NCI-H345 treated with DMSO at 0.1 percent for 48 hours (cell line): ENCODE data around the gene AHRR.
"Not testable (repeated sequence)": the region's sequence is repeated elsewhere in the genome, so short reads cannot be mapped to it uniquely, and the experiment has no call there.

Experiments
- DNase-seq: peaks from one replicate; lab custom pipeline; 2025; ENCODE audit not compliant: unreplicated experiment; lab: John Stamatoyannopoulos, UW

AHRR gene

DNA sequence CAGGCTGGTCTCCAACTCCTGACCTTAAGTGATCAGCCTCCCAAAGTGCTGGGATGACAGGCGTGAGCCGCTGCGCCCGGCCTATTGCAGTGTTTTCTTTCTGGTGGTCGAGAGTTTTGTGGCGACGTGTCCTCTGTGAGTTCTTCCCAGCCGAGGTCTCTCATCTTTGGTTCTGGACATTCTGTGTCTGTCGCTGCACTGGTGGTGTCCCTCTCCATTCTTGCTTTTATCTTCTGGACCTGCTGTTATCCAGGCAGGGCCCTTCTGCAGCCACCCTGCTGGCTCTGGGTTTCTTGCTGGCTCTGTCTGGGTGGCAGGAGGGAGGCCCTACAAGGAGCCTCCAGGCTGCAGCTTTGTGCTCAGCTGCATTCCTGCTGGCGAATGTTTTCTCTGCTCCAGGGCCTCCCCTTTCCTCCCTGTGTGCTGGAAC lies 72.3 kb downstream of the AHRR start:
- no peak for DNase-seq

DNA sequence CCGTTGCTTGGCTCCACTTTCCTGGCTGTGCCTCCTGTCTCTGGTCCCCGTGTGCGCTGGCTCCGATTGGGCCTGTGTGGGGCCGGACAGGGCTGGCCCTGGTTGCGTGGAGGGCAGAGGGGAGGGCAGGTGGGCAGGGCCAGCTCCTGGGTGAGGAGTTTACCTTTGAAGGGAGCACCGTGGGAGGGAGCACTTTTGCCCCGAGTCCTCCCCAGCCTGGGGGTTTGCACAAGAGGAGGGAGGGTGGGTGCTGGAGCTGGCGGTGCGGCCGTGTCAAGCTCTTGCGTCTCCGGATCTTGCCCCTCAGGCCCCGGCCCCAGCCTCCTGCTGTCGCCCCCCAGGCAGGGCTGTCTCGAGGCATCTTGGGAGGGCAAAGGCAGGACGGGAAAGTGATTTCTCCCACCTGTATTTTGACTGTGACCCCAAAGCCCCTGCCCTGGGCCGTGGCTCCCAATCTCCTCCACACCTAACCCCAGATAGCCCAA lies 73.2 kb downstream of the AHRR start:
- no peak for DNase-seq

DNA sequence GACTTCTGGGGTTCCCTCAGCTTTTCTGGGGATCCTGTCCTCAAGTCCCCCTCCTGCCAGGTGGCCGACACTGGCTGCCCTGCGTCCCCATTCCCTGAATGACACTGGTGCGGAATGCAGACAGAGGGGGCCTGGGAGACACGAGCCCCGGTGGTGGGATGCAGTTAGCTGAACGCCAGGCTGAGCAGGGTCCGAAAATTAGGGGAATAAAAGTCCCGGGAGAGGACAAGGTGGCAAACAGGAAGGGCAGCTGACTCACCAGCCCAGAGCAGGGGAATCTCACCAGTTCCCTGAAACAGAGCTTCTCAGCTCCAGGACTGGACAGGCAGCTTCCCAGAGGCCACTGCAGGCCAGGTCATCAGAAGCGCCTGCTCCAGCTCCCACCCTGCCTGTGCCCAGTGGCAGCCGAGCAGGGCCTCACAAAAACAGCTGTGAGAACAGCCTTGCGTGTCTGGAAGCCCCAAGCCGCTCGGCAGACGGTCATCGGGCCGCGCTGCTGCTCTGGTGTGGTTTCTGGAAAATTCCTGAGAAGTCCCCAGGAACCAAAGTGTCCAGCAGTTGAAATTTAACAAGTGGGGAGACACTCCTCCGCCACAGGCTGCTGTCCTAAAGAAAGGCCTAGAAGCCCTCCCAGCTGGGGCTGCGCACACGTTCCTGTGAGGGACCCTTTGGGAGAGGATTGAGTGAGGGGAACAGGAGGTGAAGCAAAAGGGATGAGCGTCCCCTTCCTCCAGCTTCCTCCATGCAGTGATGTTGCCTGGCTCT lies 73.8 kb downstream of the AHRR start:
- no peak for DNase-seq

DNA sequence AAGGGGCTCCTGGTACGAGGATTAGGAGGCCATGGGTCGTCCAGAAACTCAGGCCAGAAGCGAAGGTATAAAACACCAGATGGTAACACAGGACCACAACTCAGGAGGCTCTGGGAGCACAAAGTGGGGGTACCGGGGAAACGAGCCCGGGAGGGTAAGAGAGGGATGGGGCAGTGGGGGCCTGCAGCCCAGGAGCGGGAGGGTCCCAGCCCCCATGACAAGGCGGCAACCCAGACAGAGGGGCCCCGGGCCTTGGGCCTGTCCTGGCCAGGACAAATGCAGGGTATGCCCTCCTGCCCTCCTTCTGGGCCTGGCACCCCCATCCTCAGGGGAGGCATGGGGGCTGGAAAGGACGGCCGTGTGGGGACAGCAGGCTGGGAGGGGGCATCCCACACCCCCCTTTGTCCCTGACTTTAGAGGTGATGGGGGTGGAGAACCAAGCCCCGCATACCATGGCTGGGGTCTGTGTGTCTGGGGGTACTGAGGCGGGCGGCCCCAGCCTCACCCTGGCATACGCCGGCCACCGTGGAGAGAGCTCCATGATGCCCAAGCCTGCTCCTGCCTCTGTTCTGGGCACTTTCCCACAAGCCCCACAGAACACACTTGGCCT lies 74.5 kb downstream of the AHRR start:
- DNase-seq: no peak

DNA sequence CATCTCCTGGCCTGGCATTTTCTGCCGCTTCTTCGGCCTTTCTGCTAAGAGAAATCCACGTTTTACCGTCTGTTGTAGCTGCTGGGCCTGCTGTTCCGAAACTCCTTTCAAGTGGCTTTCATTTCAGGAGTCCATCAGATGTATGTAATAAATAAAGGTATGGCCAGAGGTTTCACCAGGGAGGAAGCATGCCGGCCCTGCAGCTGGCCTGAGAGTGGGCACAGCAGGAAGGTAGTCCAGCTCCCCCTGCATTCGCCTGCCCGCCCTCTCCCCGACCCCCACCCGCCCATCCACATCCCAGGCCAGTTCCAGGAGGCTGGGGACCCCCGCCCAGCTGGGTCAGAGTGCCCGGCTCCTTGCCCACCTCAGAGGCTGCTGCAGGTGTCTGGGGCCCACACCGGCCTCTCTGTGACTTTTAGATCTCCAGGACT lies 75.0 kb downstream of the AHRR start:
- no peak for DNase-seq

DNA sequence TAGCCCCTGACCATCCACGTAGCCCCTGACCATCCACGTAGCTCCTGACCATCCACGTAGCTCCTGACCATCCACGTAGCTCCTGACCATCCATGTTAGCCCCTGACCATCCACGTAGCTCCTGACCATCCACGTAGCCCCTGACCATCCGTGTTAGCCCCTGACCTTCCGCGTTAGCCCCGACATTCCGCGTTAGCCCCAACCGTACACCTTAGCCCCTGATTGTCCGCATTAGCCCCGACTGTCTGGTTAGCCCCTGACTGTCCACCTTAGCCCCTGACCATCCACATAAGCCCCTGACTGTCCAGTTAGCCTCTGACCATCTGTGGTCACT lies 76.6 kb downstream of the AHRR start:
- not testable (repeated sequence) for DNase-seq

DNA sequence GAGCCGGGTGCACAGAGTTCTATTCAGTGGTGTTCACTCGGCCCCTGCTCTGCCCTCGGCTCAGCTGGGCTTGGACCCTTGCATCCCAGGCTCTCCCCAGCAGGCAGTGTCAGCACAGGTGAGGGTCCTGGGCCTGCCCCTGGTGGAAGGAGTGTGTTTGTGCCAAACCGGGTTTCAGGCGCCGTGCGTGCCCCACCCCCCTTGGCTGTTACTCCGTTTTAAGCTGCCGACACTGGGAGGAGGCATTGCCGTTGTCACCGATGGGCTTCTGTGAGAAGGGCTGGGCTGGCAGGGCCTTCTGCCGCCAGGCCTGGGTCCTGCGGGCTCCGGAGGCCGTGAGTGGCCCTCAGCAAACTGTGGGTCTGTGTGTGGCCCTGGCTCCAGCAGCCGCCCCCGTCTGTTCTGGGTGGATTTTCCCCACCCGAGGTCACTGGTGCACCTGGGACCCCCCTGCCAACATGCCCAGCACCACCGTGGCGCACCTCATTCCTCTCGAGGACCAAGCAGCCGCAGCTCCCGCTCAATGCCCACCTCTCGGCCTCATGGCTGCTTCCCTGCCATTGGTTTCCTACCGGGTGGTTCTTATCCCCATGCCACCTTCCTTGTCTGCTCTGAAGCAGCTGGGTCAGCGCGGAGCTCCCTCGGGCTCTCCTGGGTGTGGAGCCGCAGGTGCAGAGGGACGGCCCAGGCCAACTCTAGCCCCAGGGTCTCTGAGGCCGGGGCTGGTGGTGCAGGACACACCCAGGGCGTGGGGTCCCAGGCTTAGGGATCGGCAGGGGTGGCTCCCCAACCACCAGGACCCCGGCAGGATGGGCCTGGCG lies 77.2 kb downstream of the AHRR start:
- no peak for DNase-seq

DNA sequence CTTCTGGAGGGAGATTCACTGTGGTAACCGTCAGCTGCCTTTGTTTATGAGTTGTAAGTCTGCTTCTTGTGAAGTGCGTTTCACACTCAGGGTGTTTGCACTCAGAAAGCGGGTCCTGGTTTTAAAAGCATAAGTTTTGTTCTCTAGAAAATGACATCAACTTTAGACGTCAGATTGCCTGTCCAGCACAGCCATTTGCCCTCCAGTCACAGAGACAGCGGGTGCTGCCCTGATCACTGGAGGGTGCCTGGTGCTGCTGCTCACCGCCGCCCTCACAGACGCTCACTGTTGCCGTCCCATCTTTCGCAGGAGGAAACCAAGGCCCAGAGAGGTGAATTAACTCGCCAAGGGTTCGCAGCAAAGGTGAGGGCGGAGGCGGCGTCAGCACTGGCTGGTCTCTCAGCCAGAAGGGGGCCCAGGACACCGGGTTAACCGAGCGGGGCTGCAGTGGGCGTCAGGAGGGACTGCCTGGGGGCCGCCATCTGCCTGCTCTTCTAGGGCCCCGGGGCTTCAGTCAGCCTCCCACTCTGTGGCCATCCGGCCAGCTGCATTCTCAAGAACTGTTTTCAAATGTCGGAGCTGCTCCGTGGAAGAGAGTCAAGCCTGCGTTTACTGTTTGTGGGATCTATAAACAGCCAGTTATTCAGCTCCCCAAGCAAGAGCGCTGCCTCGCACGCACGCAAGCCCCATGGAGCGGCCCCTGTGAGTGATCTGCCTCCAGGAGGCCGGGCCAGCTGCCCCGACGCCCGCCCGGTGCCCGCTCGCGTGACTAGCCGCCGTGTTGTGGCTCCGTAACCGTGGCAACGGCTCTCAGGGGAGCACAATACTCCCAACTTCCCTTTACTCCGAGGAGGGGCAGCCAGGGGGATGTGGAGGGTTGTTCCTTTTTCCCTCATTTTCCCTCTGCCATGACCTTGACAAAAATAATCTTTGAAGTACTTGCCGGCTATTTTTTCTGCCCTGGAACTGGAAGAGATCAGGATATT lies 78.1 kb downstream of the AHRR start:
- DNase-seq: peak; percentile 93

DNA sequence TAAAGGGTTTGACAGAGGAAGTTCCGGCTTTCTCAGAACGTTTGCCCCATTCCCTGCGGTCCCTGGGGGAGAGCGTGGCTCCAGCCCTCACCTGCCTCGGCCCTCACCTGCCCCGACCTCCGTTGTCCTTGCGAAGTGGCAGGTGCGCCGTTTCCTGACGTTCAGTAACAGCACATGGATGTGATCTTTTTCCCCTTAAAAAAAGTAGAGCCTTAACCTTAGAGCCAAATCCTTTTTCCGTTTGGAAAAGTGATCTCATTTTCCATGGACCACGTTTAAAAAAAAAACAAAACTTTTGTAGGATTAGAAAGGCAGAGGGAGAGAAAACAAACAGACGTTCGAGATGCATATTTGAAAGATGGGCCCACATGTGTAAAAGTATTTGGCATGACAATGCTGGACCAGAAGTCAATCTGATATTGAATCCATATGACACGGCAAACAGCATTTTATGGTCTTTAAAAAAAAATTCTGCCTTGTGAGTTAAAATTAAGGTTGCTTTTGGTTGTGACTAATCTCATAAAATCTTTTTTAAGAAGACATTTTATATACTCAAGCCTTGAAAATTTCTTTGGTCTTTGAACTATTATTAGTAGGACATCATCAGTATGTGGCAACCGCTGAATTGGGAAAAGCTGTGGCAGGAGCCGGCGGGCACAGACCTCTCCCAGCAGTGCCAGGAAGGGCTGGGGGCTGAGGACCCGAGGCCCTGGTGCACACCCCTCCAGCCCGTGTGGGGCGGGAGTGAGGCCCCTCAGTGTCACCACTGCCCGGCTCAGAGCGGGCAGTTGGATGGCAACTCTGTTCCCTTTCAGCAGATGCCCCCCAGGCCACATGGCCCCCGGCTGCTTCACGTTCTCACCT lies 79.0 kb downstream of the AHRR start:
- no peak for DNase-seq

DNA sequence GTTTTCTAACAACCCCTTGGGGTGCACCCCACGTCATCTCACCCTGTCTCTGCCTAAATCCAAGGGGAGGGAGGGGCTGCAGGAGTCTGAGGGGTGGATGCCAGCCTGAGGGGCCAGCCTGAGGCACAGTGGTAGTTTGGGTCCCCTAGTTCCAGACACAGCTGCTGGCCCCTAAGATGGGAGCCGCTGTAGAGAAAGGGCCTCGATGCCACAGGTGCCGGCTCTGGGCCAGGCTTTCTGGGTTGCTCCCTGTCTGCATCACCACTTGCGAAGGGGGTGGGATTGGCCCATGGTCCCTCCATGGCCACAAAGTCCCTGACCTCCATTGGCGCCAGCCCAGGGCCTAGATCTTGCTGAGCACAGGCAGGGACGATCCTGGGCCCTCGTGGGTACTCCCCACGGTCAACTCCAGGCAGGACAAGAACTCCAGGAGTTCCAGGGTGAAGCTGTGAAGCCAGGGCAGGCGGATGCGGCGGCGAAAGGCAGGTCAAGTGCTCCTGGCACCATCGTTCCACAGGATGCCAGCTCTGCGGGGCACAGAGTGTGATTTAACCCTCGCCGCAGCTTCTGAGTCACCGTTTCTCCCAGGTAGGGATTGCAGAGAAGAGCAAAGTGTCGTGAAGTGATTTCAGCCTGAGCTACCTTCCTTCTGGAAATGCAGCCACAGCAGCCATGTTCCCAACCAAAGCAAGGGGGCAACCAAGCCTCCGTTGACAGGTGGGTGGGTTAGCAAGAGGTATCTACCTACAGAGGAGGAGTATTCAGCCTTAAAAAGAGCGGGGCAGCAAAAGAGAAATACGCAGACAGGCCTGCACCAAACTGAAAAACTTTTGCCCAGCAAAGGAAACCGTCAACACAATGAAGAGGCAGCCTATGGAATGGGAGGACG lies 79.9 kb downstream of the AHRR start:
- no peak for DNase-seq

DNA sequence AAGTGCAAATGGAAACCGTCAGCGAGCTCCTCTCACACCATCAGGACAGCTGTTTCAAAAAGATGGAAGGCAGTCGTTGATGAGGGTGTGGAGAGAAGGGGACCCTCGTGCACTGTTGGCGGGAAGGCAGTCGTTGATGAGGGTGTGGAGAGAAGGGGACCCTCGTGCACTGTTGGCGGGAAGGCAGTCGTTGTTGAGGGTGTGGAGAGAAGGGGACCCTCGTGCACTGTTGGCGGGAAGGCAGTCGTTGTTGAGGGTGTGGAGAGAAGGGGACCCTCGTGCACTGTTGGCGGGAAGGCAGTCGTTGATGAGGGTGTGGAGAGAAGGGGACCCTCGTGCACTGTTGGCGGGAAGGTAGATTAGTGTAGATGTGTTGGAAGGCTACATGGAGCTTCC lies 80.7 kb downstream of the AHRR start:
- not testable (repeated sequence) for DNase-seq

DNA sequence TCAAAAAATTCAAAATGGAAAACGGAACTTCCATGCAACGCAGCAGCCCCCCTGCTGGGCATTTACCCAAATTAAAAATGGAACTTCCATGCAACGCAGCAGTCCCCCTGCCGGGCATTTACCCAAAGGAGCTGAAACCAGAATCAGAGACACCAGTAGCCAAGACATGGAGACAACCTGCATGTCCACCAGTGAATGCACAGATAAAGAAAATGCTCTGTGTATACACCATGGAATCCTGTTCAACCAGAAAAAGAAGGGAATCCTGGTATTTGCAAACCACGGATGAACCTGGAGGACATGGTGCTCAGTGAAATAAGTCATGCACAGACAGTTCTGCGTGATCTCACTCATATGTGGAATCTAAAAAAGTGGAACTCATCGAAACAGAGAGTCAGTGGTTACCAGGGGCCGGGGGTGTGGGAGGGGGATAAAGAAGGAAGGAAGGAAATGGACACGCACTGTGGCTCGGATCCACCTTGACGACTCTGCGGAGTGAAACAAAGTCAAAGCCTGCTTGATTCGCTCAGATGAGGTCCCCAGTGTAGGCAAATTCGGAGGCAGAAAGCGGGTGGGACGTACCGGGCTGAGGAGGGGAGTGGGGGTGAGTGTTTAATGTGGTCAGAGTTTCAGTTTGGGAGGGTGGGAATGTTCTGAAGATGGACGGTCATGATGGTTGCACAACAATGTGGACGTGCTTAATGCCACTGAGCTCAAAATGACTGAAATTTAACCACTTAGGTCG lies 81.3 kb downstream of the AHRR start:
- DNase-seq: no peak

DNA sequence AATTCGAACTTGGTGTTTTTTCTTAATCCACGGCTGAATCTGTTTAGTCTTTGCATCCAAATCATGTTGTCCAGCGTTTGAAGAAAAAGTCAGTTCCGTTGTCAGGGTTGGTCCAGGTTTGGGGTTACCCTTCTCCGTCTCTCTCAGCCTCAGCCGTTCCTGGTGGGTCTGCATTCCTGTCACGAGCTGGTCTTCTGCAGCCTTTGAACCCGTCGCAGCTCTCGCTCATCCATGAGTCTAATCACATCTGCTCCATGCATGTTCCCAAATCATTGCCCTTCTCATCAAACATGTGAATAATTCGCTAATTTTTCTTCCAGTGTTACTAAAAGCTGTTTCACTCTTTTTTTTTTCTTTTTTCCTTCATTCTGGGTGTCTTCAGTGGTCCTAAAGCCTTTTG lies 82.5 kb downstream of the AHRR start:
- no peak for DNase-seq

DNA sequence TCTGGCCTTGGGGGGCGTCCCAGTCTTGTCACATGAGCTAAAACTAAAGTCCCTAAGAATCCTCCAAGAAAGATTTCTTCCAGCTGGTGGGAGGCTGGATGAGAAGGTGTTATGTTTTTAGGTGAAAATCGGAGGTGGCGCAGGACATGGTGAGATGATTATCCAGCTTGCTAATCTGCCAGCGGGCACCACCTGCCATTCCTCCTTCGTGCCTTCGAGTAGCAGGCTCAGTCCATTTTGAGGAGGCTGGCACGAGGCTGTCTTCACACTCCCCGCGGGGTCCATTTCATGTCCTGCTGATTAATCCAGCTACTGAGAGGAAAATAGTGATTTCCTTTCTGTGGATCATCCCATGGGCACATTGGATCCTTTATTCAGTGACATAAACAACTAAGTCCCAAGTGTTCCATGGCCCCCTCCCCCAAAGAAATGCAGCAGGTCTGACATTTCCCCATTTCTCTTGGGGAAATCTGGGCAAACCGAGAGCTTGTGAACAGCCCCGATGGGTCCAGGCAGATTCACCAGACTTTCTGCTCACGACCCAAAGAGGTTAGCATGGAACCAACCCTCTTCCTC lies 83.2 kb downstream of the AHRR start:
- DNase-seq: no peak

DNA sequence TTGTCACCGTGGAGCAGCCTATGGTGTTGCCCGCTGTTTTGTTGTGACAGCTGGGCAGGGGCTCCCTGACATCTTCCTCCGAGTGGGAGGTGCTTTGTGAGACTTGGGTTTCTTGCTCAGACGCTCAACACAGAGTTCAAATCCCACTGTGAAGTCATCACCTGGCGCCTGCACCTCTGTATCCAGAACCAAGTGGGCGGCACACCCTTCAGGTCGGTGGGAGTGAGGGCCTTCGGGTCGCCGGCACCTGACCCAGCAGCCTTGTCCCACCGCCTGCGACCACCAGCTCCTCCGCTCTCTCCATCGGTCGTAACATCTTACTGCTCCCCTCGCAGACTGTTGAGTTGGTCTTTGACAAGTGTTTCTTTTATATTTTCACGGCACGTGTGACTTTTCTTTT lies 83.9 kb downstream of the AHRR start:
- DNase-seq: no peak

DNA sequence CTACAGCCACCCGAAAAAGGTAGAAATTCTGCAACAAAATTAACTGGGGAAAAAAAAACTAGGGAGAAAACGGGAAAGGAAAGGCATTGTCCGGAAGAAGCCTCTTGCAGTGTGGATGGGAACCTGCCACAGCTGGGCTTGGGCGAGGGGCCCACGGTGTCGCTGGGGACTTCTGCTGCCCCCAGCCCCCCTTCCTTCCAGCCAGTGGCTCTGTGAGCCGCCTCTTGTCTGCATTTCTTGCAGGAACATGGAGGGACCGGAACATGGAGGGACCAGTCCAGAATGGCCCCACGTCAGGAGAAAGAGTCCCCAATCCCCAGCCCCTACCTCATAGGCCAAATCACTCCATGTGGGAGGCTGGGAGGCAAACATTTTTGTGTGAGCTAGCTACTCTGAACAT lies 84.5 kb downstream of the AHRR start:
- no peak for DNase-seq

DNA sequence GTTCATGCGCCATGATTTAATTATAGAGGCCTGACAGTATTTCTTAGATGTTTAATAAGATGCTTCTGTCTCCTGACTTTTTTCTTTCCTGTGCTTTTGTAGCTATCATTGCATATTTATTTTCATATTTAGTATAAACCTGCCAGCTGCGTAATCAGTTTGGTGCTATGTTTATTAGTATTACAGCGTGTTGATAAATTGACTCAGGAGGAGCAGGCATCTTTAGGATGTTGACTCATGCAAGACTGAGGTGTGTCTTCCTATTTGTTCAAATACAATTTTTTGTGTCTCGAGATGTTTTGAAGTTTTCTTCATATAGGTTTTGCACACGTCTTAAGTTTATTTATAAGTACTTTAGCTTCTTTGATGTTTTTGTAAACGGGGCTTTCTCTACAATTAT lies 85.5 kb downstream of the AHRR start:
- no peak for DNase-seq

DNA sequence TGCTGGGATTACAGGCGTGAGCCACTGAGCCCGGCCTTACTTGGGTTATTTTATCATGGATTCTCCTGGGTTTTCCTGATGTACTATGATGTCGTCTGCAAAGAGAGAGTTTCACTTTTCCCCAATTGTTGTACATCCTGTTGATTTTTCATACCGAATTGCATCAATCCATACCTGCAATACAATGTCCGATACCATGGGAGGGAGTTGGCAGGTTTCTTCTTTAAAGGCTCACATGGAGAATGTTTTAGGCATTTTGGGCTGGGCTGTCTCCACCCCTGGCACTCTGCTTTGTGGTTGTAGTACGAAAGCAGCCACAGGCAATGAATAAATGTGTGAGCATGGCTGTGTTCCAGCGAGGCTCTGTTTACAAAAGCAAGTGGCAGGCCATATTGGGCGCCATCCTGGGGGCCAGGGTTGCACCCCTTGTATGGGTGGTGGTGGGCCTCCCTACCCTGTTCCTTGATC lies 86.3 kb downstream of the AHRR start:
- DNase-seq: no peak
